GM12878 (cell line): ENCODE results near the gene AGFG1. TPM values are rescaled to one million over a fixed set of nuclear protein-coding genes. Genes with fewer than 3 reads are reported as not detected.

Experiments used
- ATAC-seq: fragments of 200-7000 bp; cut with Tn5 transposase; 3 replicates; pipeline ENCODE4 v1.9.1; 2020; ENCODE audit warnings: mild to moderate bottlenecking, moderate library complexity
- BruUV-seq: library from RNA; stranded (reverse); fragments of 400-500 nt; replicated peaks from 2 replicates; lab custom pipeline; 2021; lab: Mats Ljungman, UMichigan
- CTCF ChIA-PET: fragments of 300-600 bp; sonication (Branson Sonifier 250); formaldehyde crosslinking; extraction: SDS; loops from one replicate; lab custom pipeline; 2021; ENCODE audit warnings: inconsistent platforms; lab: Yijun Ruan, JAX
- POLR2A ChIA-PET: fragments of 350-600 bp; formaldehyde crosslinking; extraction: SDS; loops from one replicate; lab custom pipeline; 2021; ENCODE audit warnings: inconsistent platforms; lab: Charles Lee
- RAD21 ChIA-PET: fragments of 300-600 bp; sonication (Branson Sonifier 250); formaldehyde crosslinking; loops from one replicate; lab custom pipeline; 2023; ENCODE audit warnings: antibody characterized with exemption; ENCODE audit not compliant: unreplicated experiment; lab: Charles Lee
- SMC1A ChIA-PET: fragments of 300-600 bp; sonication (Branson Sonifier 250); formaldehyde crosslinking; loops from one replicate; lab custom pipeline; 2023; ENCODE audit not compliant: unreplicated experiment, uncharacterized antibody; lab: Charles Lee
- DNase-seq: peaks from one replicate; pipeline ENCODE4 v3.0.0-alpha.2; 2011; ENCODE audit warnings: low read depth, low spot score
- FAIRE-seq: peaks from 3 replicates; lab custom pipeline; 2011; peaks lifted over from hg19 to GRCh38; lab: Jason Lieb, UNC
- H2AFZ ChIP-seq: 2 replicates; pipeline ENCODE4 v1.6.0; 2011; ENCODE audit warnings: low read depth, low read length, control low read depth; ENCODE audit not compliant: control insufficient read depth
- H3K27ac ChIP-seq: 2 replicates; pipeline ENCODE4 v1.5.1; 2011; ENCODE audit warnings: control low read depth; ENCODE audit not compliant: control insufficient read depth, insufficient read depth
- H3K27me3 ChIP-seq, 2 experiments: replicated peaks in 1 of 2; 2 replicates each; pipeline versions ENCODE4 v1.6.0 to v1.6.1; 2011; ENCODE audit warnings: low read length in 1 of 2; ENCODE audit not compliant: control insufficient read depth in 2 of 2, insufficient read depth in 2 of 2
- H3K36me3 ChIP-seq, 2 experiments: 2 replicates each; pipeline ENCODE4 v1.5.1; 2011; ENCODE audit warnings: low read length in 1 of 2; ENCODE audit not compliant: control insufficient read depth in 2 of 2, insufficient read depth in 2 of 2
- H3K4me1 ChIP-seq: 2 replicates; pipeline ENCODE4 v1.6.1; 2011; ENCODE audit warnings: mild to moderate bottlenecking, low read length, moderate library complexity, mixed read lengths; ENCODE audit not compliant: control insufficient read depth, insufficient read depth
- H3K4me2 ChIP-seq: 2 replicates; pipeline ENCODE4 v1.6.0; 2011; ENCODE audit warnings: control low read depth; ENCODE audit not compliant: control insufficient read depth, insufficient read depth
- H3K4me3 ChIP-seq: fragments of 200-600 bp; sonication (generic); 2 replicates; pipeline ENCODE4 v1.5.1; 2016
- H3K79me2 ChIP-seq: 2 replicates; pipeline ENCODE4 v1.6.0; 2011; ENCODE audit warnings: low read length; ENCODE audit not compliant: control insufficient read depth, insufficient read depth
- H3K9ac ChIP-seq: 2 replicates; pipeline ENCODE4 v1.8.0; 2011; ENCODE audit warnings: low read length, control low read depth, mixed read lengths; ENCODE audit not compliant: control insufficient read depth, insufficient read depth
- H3K9me3 ChIP-seq: replicated peaks from 3 replicates; pipeline ENCODE4 v1.5.1; 2011; ENCODE audit warnings: mild to moderate bottlenecking, low read length; ENCODE audit not compliant: control insufficient read depth, insufficient read depth
- H4K20me1 ChIP-seq: 2 replicates; pipeline ENCODE4 v1.6.0; 2011; ENCODE audit not compliant: control insufficient read depth, insufficient read depth
- EGR1 ChIP-seq, 2 experiments: IDR thresholded peaks; 1 replicate in 1 of 2; 2 replicates in 1 of 2; pipeline ENCODE4 v1.6.1; 2011 to 2012; ENCODE audit warnings: low read depth in 2 of 2, low read length in 2 of 2, borderline replicate concordance in 1 of 2, mild to moderate bottlenecking in 1 of 2, moderate library complexity in 1 of 2
- JUNB ChIP-seq: IDR thresholded peaks from 2 replicates; pipeline ENCODE4 v1.6.1; 2016; ENCODE audit warnings: antibody characterized with exemption, mild to moderate bottlenecking
- JUND ChIP-seq: IDR thresholded peaks from 2 replicates; pipeline ENCODE4 v1.6.1; 2012; ENCODE audit warnings: low read depth, mild to moderate bottlenecking, low read length, improper control_type of control experiment, moderate library complexity
- MEF2B ChIP-seq: fragments of 450-650 bp; IDR thresholded peaks from 2 replicates; pipeline ENCODE4 v1.6.1; 2018; ENCODE audit warnings: mild to moderate bottlenecking, moderate library complexity; ENCODE audit not compliant: partially characterized antibody, poor library complexity, severe bottlenecking
- RCOR1 ChIP-seq: conservative IDR thresholded peaks from 2 replicates; pipeline ENCODE4 v1.6.1; 2012; ENCODE audit warnings: low read depth, low read length, improper control_type of control experiment
- RUNX3 ChIP-seq: IDR thresholded peaks from 2 replicates; pipeline ENCODE4 v1.6.1; 2012; ENCODE audit warnings: low read length, inconsistent platforms
- ZBED1 ChIP-seq: IDR thresholded peaks from 2 replicates; pipeline ENCODE4 v1.6.1; 2016; ENCODE audit warnings: borderline replicate concordance
- WGBS: methylation state at CpG from one replicate; pipeline ENCODE4 v1.1.6; 2016; ENCODE audit warnings: low lambda C conversion rate; ENCODE audit not compliant: insufficient replicate concordance, insufficient coverage; ENCODE audit errors: missing lambda C conversion rate; 5-methylcytosine and 5-hydroxymethylcytosine counted together
- in situ Hi-C: fragments of 300-500 bp; cut with MboI; formaldehyde crosslinking; loops from 9 replicates; pipeline ENCODE4 v1.14.3; 2018; ENCODE audit warnings: mixed read lengths
- intact Hi-C: fragments of 100-400 bp; cut with micrococcal nuclease; formaldehyde crosslinking; loops from one replicate; pipeline ENCODE4 v1.14.2; 2022; ENCODE audit not compliant: unreplicated experiment
- polyA plus RNA-seq, 11 experiments: library from polyadenylated mRNA; depleted of rRNA in 4 of 11; unstranded in 6 of 11; stranded (reverse) in 5 of 11; fragments of >200 nt; fragmentation: Nextera tagmentation in 4 of 11; fragmentation: Illumina TruSeq in 1 of 11; extraction: Ambion mirVana in 4 of 11; extraction: Trizol in 1 of 11; gene quantifications; 1 replicate in 1 of 11; 2 replicates in 10 of 11; pipeline versions ENCODE4 v1.2.1 to v1.2.3, GENCODE V29; 2011 to 2016; ENCODE audit warnings: inconsistent platforms in 2 of 11, missing spikeins in 2 of 11, low read depth in 1 of 11
- total RNA-seq, 4 experiments: library from RNA; depleted of rRNA in 3 of 4; stranded (reverse); fragments of >200 nt in 3 of 4; fragmentation: Illumina TruSeq in 1 of 4; extraction: Trizol in 1 of 4; gene quantifications; 2 replicates each; pipeline versions ENCODE4 v1.2.1 to v1.2.3, GENCODE V29; 2013 to 2021

Gene AGFG1
- total and polyA plus RNA-seq, 10 of the 15 experiments (the other 5 are each of a cell fraction or from before 2014, with no cell fraction given), result 7.3 to 243 (median 81.7) TPM

DNA sequence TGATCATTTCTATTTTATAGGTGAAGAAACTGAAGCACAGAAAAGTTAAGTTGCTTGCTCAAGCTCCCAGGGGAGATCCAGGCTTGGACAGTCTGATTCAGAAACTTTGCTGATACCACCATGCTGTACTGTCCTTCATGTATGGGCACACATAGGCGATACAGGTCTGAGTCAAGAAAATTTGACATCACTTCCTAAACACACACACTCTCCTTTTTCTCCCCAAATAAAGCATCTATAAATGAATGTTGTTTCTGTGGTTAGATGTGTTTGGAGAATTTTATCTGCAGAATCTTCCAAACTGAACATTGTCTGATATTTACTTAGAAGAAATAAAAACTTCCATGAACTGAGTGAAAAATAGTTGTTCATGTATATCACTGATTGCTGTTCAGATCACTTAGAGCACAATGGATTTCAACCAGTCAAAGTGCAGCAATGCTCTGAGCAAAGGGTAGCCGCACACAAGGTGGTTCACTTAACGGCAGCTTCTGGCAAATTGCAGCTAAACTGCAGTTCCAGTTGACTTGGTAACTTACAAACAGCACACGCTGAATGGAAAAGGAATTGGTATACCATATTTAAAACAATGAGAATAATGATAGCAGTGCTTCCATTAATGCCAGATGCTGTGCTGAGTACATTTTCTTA, 10.0 kb upstream of the AGFG1 start:
- peak overlapping the region; percentile 77 for H2AFZ ChIP-seq
- peak; percentile 31 for ATAC-seq
- H3K4me3 ChIP-seq, result peak overlapping the region; percentile 51; the same call in 1 of the 2 replicates
- no peaks in the 10 kb centered on the region for H3K79me2 ChIP-seq
- peak overlapping the region; percentile 37 for H3K9ac ChIP-seq
- intact Hi-C loops (loop anchor here (5.0 kb wide), 2 partner anchors 135 to 385 kb away; partner anchors contain the start of gene MFF), in situ Hi-C loops (no loop called here)
- peak overlapping the region; percentile 77 for H3K27ac ChIP-seq
- ChIA-PET CTCF (interaction anchor here (1.7 to 6.8 kb wide), 4 partner anchors 9 to 55 kb away, joined by 5 to 48 read pairs (median 29); no protein-coding TSS in a partner anchor), SMC1A (interaction anchor here (0.9 to 14.3 kb wide), 4 partner anchors 12 to 184 kb away, joined by 3 to 191 read pairs (median 8); no protein-coding TSS in a partner anchor), RAD21 (interaction anchor here (1.0 to 3.5 kb wide), 5 partner anchors 9 to 304 kb away, joined by 3 to 16 read pairs (median 4); no protein-coding TSS in a partner anchor)
- no peaks in the 10 kb centered on the region for H4K20me1 ChIP-seq
- H3K36me3 ChIP-seq, result no peaks in the 10 kb centered on the region
- WGBS, result 9% methylated on average over 4 of the region's 4 CpGs
- no peak for DNase-seq
- peak; percentile 7 for FAIRE-seq
- TF ChIP-seq MEF2B (peak; percentile 12), ZBED1 (peak; percentile 44; the same call in 1 of the 2 replicates), JUND (no peak), RCOR1 (0 out of 2 replicates have a peak, but pooled peaks have one; percentile 5), EGR1 (IDR thresholded peaks at IDR 0.05; ENCODE audit: borderline replicate concordance in 1 of 2, low read depth in 2 of 2, low read length in 2 of 2) (no peak), JUNB (peak; percentile 32; the same call in 1 of the 2 replicates), RUNX3 (peak; percentile 61)
- TF ChIP-seq, all 136 proteins: peak for 5
- POLR2A ChIA-PET, result interaction anchor here (0.6 to 2.0 kb wide), 3 partner anchors 11 to 77 kb away, joined by 3 to 6 read pairs (median 4); no protein-coding TSS in a partner anchor
- H3K9me3 ChIP-seq, result no peaks in the 10 kb centered on the region
- no peaks in the 10 kb centered on the region for H3K27me3 ChIP-seq
- peaks cover 52% of the 10 kb centered on the region for H3K4me1 ChIP-seq
- TSS peak; percentile 66 for BruUV-seq
- peak overlapping the region; percentile 88 for H3K4me2 ChIP-seq
